Karpas-422 (cell line): Measurements from ENCODE around the gene HSPA9. TPM values are rescaled to one million over a fixed set of nuclear protein-coding genes. Genes with fewer than 3 reads are reported as not detected.
"Not testable (repeated sequence)": the region's sequence is repeated elsewhere in the genome, so short reads cannot be mapped to it uniquely, and the experiment has no call there.

Experiments
- DNase-seq: peaks from one replicate; pipeline ENCODE4 v3.0.0-alpha.2; 2015
- H2AFZ ChIP-seq: fragments of 200-600 bp; sonication (generic); 2 replicates; pipeline ENCODE4 v1.6.1; 2014; ENCODE audit warnings: antibody characterized with exemption, low read length, mixed read lengths
- H3K27ac ChIP-seq: fragments of 200-600 bp; sonication (generic); 2 replicates; pipeline ENCODE4 v1.5.1; 2014; ENCODE audit warnings: mild to moderate bottlenecking, low read length, moderate library complexity
- H3K27me3 ChIP-seq: fragments of 200-600 bp; sonication (generic); 2 replicates; pipeline ENCODE4 v1.6.1; 2014; ENCODE audit warnings: low read length, mixed read lengths
- H3K36me3 ChIP-seq: fragments of 200-600 bp; sonication (generic); 2 replicates; pipeline ENCODE4 v1.6.1; 2014; ENCODE audit warnings: low read length, mixed read lengths; ENCODE audit not compliant: insufficient read depth
- H3K4me1 ChIP-seq: fragments of 200-600 bp; sonication (generic); 2 replicates; pipeline ENCODE4 v1.6.1; 2014; ENCODE audit warnings: mild to moderate bottlenecking, low read length, mixed read lengths
- H3K4me2 ChIP-seq: fragments of 200-600 bp; sonication (generic); 2 replicates; pipeline ENCODE4 v1.6.1; 2014; ENCODE audit warnings: low read length, low read depth, mild to moderate bottlenecking; ENCODE audit not compliant: poor library complexity, severe bottlenecking
- H3K4me3 ChIP-seq: fragments of 200-600 bp; sonication (generic); 2 replicates; pipeline ENCODE4 v1.5.1; 2014; ENCODE audit warnings: mild to moderate bottlenecking, antibody characterized with exemption, low read length, mixed read lengths
- H3K79me2 ChIP-seq: fragments of 200-600 bp; sonication (generic); 2 replicates; pipeline ENCODE4 v1.6.1; 2014; ENCODE audit warnings: mild to moderate bottlenecking, low read length, mixed read lengths
- H3K9ac ChIP-seq: fragments of 200-600 bp; sonication (generic); 2 replicates; pipeline ENCODE4 v1.6.0; 2014; ENCODE audit warnings: low read length
- H3K9me2 ChIP-seq: fragments of 200-600 bp; sonication (generic), shearing (Covaris generic); replicated peaks from 2 replicates; pipeline ENCODE4 v1.6.0; 2014; ENCODE audit warnings: mild to moderate bottlenecking, low read length, moderate library complexity; ENCODE audit not compliant: insufficient read depth
- H3K9me3 ChIP-seq: fragments of 300-700, 200-600 bp; sonication (generic); 2 replicates; pipeline ENCODE4 v1.6.1; 2014; ENCODE audit warnings: low read length, mixed read lengths
- H4K20me1 ChIP-seq: fragments of 200-600 bp; sonication (generic); 2 replicates; pipeline ENCODE4 v1.6.1; 2014; ENCODE audit warnings: mild to moderate bottlenecking, antibody characterized with exemption, low read length, low read depth; ENCODE audit not compliant: insufficient read depth
- total RNA-seq: library from RNA; depleted of rRNA; stranded (reverse); fragments of >200 nt; shearing (Covaris generic); gene quantifications from 2 replicates; pipeline ENCODE4 v1.2.3, GENCODE V29; 2014; ENCODE audit warnings: low replicate concordance

HSPA9 gene
- total RNA-seq, 1 experiment from 2014 or later, result 269 TPM

GRCh38 chr5:138520971-138521370, 54.2 kb downstream of the HSPA9 start:
- H3K9me3 ChIP-seq, result no peaks in the 10 kb centered on the region
- H4K20me1 ChIP-seq, result peaks cover 19% of the 10 kb centered on the region
- no peak overlapping the region for H3K27ac ChIP-seq
- peaks cover 22% of the 10 kb centered on the region for H3K36me3 ChIP-seq
- H3K4me2 ChIP-seq, result no peak overlapping the region
- peaks cover 2% of the 10 kb centered on the region for H3K4me1 ChIP-seq
- H3K79me2 ChIP-seq, result peaks cover 88% of the 10 kb centered on the region
- no peak overlapping the region for H3K4me3 ChIP-seq
- no peaks in the 10 kb centered on the region for H3K9me2 ChIP-seq
- no peaks in the 10 kb centered on the region for H3K27me3 ChIP-seq
- no peak overlapping the region for H2AFZ ChIP-seq
- no peak overlapping the region for H3K9ac ChIP-seq
- DNase-seq, result no peak

- H3K27me3 ChIP-seq, result no peaks in the 10 kb centered on the region
- H3K4me2 ChIP-seq, result no peak overlapping the region
- H3K4me3 ChIP-seq, result no peak overlapping the region
- no peaks in the 10 kb centered on the region for H3K9me2 ChIP-seq
- H2AFZ ChIP-seq, result no peak overlapping the region
- DNase-seq, result no peak
- H3K36me3 ChIP-seq, result peaks cover 47% of the 10 kb centered on the region
- no peak overlapping the region for H3K9ac ChIP-seq
- no peaks in the 10 kb centered on the region for H3K4me1 ChIP-seq
- H3K79me2 ChIP-seq, result peaks cover 67% of the 10 kb centered on the region
- H4K20me1 ChIP-seq, result peaks cover 19% of the 10 kb centered on the region
- H3K9me3 ChIP-seq, result no peaks in the 10 kb centered on the region
- no peak overlapping the region for H3K27ac ChIP-seq
Observed at GRCh38 chr5:138517437-138517836, 57.8 kb downstream of the HSPA9 start.

GRCh38 chr5:138515556-138516245, 59.5 kb downstream of the HSPA9 start:
- Histone ChIP-seq H3K4me2 (no peak overlapping the region), H3K4me3 (no peak overlapping the region), H3K36me3 (peaks cover 61% of the 10 kb centered on the region), H3K4me1 (no peaks in the 10 kb centered on the region), H3K27ac (no peak overlapping the region), H4K20me1 (peaks cover 16% of the 10 kb centered on the region), H2AFZ (no peak overlapping the region), H3K9me2 (no peaks in the 10 kb centered on the region), H3K9ac (no peak overlapping the region), H3K9me3 (no peaks in the 10 kb centered on the region), H3K79me2 (peaks cover 53% of the 10 kb centered on the region), H3K27me3 (no peaks in the 10 kb centered on the region)
- no peak for DNase-seq

- peaks cover 43% of the 10 kb centered on the region for H3K79me2 ChIP-seq
- no peaks in the 10 kb centered on the region for H3K4me1 ChIP-seq
- H3K36me3 ChIP-seq, result peaks cover 70% of the 10 kb centered on the region
- no peak overlapping the region for H2AFZ ChIP-seq
- H3K4me2 ChIP-seq, result no peak overlapping the region
- no peaks in the 10 kb centered on the region for H3K27me3 ChIP-seq
- no peak overlapping the region for H3K4me3 ChIP-seq
- H4K20me1 ChIP-seq, result peaks cover 13% of the 10 kb centered on the region
- no peaks in the 10 kb centered on the region for H3K9me2 ChIP-seq
- no peak for DNase-seq
- no peak overlapping the region for H3K27ac ChIP-seq
- no peak overlapping the region for H3K9ac ChIP-seq
- no peaks in the 10 kb centered on the region for H3K9me3 ChIP-seq
Observed at GRCh38 chr5:138514021-138514420, 61.2 kb downstream of the HSPA9 start.

- H4K20me1 ChIP-seq, result peaks cover 21% of the 10 kb centered on the region; the same call in 1 of the 2 replicates
- H3K9me2 ChIP-seq, result no peaks in the 10 kb centered on the region
- H3K27me3 ChIP-seq, result no peaks in the 10 kb centered on the region
- no peak overlapping the region for H3K4me3 ChIP-seq
- no peak overlapping the region for H3K27ac ChIP-seq
- no peak overlapping the region for H3K4me2 ChIP-seq
- no peaks in the 10 kb centered on the region for H3K4me1 ChIP-seq
- H3K36me3 ChIP-seq, result peaks cover 52% of the 10 kb centered on the region
- peaks cover 11% of the 10 kb centered on the region for H3K79me2 ChIP-seq
- H2AFZ ChIP-seq, result no peak overlapping the region
- H3K9me3 ChIP-seq, result no peaks in the 10 kb centered on the region
- no peak for DNase-seq
- H3K9ac ChIP-seq, result no peak overlapping the region
Observed at GRCh38 chr5:138508958-138509357, 66.2 kb downstream of the HSPA9 start.

GRCh38 chr5:138507485-138507884, 67.7 kb downstream of the HSPA9 start:
- H3K4me3 ChIP-seq, H3K9ac ChIP-seq, H3K79me2 ChIP-seq, H3K27me3 ChIP-seq, H3K4me1 ChIP-seq, H3K9me3 ChIP-seq, DNase-seq, H3K4me2 ChIP-seq, H3K27ac ChIP-seq, H3K9me2 ChIP-seq, H2AFZ ChIP-seq: not testable (repeated sequence)
- Histone ChIP-seq H4K20me1 (peaks cover 21% of the 10 kb centered on the region; the same call in 1 of the 2 replicates), H3K36me3 (peaks cover 40% of the 10 kb centered on the region)

- Histone ChIP-seq H3K9me2 (no peaks in the 10 kb centered on the region), H3K79me2 (peaks cover 5% of the 10 kb centered on the region), H3K27me3 (no peaks in the 10 kb centered on the region), H3K4me1 (no peaks in the 10 kb centered on the region), H2AFZ (no peak overlapping the region), H3K4me3 (no peak overlapping the region), H3K27ac (no peak overlapping the region), H4K20me1 (peaks cover 19% of the 10 kb centered on the region; the same call in 1 of the 2 replicates), H3K4me2 (no peak overlapping the region), H3K9ac (no peak overlapping the region), H3K36me3 (peaks cover 34% of the 10 kb centered on the region), H3K9me3 (no peaks in the 10 kb centered on the region)
- DNase-seq, result no peak
Observed at GRCh38 chr5:138506370-138507306, 68.6 kb downstream of the HSPA9 start.

- no peak overlapping the region for H3K4me2 ChIP-seq
- no peak overlapping the region for H3K27ac ChIP-seq
- H3K9me3 ChIP-seq, result no peaks in the 10 kb centered on the region
- H3K36me3 ChIP-seq, result peaks cover 18% of the 10 kb centered on the region; the same call in 1 of the 2 replicates
- no peaks in the 10 kb centered on the region for H3K27me3 ChIP-seq
- DNase-seq, result no peak
- no peaks in the 10 kb centered on the region for H3K4me1 ChIP-seq
- H3K9ac ChIP-seq, result no peak overlapping the region
- no peak overlapping the region for H2AFZ ChIP-seq
- H3K9me2 ChIP-seq, result no peaks in the 10 kb centered on the region
- peaks cover 18% of the 10 kb centered on the region; the same call in 1 of the 2 replicates for H4K20me1 ChIP-seq
- H3K79me2 ChIP-seq, result no peaks in the 10 kb centered on the region
- no peak overlapping the region for H3K4me3 ChIP-seq
Observed at GRCh38 chr5:138504799-138505198, 70.4 kb downstream of the HSPA9 start.
